ENCODE results near the gene HCST. TPM values are rescaled to one million over a fixed set of nuclear protein-coding genes. Genes with fewer than 3 reads are reported as not detected.

Gene HCST
- 1 to 10 TPM; 1.3 to 1.5 TPM for total RNA-seq
- not detected for polyA plus RNA-seq (2013, experiment 1 of 2)
- polyA plus RNA-seq (2013, experiment 2 of 2) = not detected
- long read RNA-seq, experiment 1, partial matches to known transcripts = 1 of 1 reads
- long read RNA-seq, experiment 1, other reads (novel, unspliced or antisense) = 0 of 1 reads
- long read RNA-seq, experiment 2, partial matches to known transcripts = 0 of 1 reads
- long read RNA-seq, experiment 2, other reads (novel, unspliced or antisense) = 1 of 1 reads
- long read RNA-seq, experiment 3 = 0 reads
- long read RNA-seq, experiment 4 = 0 reads

GRCh38 chr19:35901854-35902661, at the start of gene HCST:
Gene HCST (plus strand): TSS chr19:35902529. CDS start chr19:35902594, 65 bp downstream.
- no peak within 1 kb of the TSS for H3K9ac ChIP-seq (ENCODE audit: extremely low read depth, low read length, poor library complexity, severe bottlenecking)

GRCh38 chr19:35853038-35853756, 49.1 kb upstream of the HCST start:
- DNase-seq = no peak
- peaks cover 77% of the 10 kb centered on the region for H3K27me3 ChIP-seq (ENCODE audit: control insufficient read depth, insufficient read depth, low read length, poor library complexity, severe bottlenecking)
- WGBS, 2 experiments (ENCODE audit: insufficient coverage in 1 of 2, insufficient read length in 1 of 2) = 60 to 87% methylated on average over 2 to 8 of the region's 8 CpGs
- Mint-ChIP-seq H3K4me3 (no peak overlapping the region), H3K9me3 (no peaks in the 10 kb centered on the region), H3K36me3 (ENCODE audit: low read depth) (no peaks in the 10 kb centered on the region), H3K27ac (no peak overlapping the region), H3K4me1 (peaks cover 3% of the 10 kb centered on the region), H3K27me3 (ENCODE audit: insufficient read depth) (peaks cover 77% of the 10 kb centered on the region)
- no peak overlapping the region for H3K4me3 ChIP-seq (ENCODE audit: low read length)
- H3K9me3 ChIP-seq (ENCODE audit: control insufficient read depth, low read length) = no peaks in the 10 kb centered on the region
- H3K9ac ChIP-seq (ENCODE audit: extremely low read depth, low read length, poor library complexity, severe bottlenecking) = no peak overlapping the region
- H3K4me1 ChIP-seq (ENCODE audit: control insufficient read depth, insufficient read depth, low read length) = peaks cover 6% of the 10 kb centered on the region
- no peak for TF ChIP-seq CTCF (conservative IDR thresholded peaks at IDR 0.05)
- no peak overlapping the region for H3K27ac ChIP-seq (ENCODE audit: low read depth, low read length)
- no peaks in the 10 kb centered on the region for H3K36me3 ChIP-seq (ENCODE audit: control insufficient read depth, insufficient read depth, low read length)

More at GRCh38 chr19:35901854-35902661, at the start of gene HCST:
- WGBS, 2 experiments (ENCODE audit: insufficient coverage in 1 of 2, insufficient read length in 1 of 2) = 65 to 78% methylated on average over 3 to 6 of the region's 6 CpGs
- Histone ChIP-seq H3K36me3 (ENCODE audit: control insufficient read depth, insufficient read depth, low read length) (peaks cover 14% of the 10 kb centered on the region), H3K4me1 (ENCODE audit: control insufficient read depth, insufficient read depth, low read length) (peaks cover 3% of the 10 kb centered on the region), H3K27me3 (ENCODE audit: control insufficient read depth, insufficient read depth, low read length, poor library complexity, severe bottlenecking) (no peaks in the 10 kb centered on the region), H3K27ac (ENCODE audit: low read depth, low read length) (no peak within 1 kb of the TSS), H3K4me3 (ENCODE audit: low read length) (peak within 1 kb of the TSS; percentile 60), H3K9me3 (ENCODE audit: control insufficient read depth, low read length) (no peaks in the 10 kb centered on the region)
- Mint-ChIP-seq H3K27me3 (ENCODE audit: insufficient read depth) (peaks cover 14% of the 10 kb centered on the region), H3K4me3 (peak within 1 kb of the TSS; percentile 68), H3K9me3 (no peaks in the 10 kb centered on the region), H3K27ac (peak within 1 kb of the TSS; percentile 71), H3K36me3 (ENCODE audit: low read depth) (peaks cover 10% of the 10 kb centered on the region), H3K4me1 (peaks cover 19% of the 10 kb centered on the region)
- TF ChIP-seq CTCF (conservative IDR thresholded peaks at IDR 0.05) = no peak
- DNase-seq = no peak

- Mint-ChIP-seq H3K9me3 (no peaks in the 10 kb centered on the region), H3K27me3 (ENCODE audit: insufficient read depth) (peaks cover 84% of the 10 kb centered on the region), H3K4me1 (peaks cover 11% of the 10 kb centered on the region), H3K27ac (no peak within 1 kb of the TSS), H3K4me3 (peak within 1 kb of the TSS; percentile 55), H3K36me3 (ENCODE audit: low read depth) (no peaks in the 10 kb centered on the region)
- H3K36me3 ChIP-seq (ENCODE audit: control insufficient read depth, insufficient read depth, low read length) = no peaks in the 10 kb centered on the region
- H3K4me1 ChIP-seq (ENCODE audit: control insufficient read depth, insufficient read depth, low read length) = peaks cover 6% of the 10 kb centered on the region
- no peaks in the 10 kb centered on the region for H3K9me3 ChIP-seq (ENCODE audit: control insufficient read depth, low read length)
- peak within 1 kb of the TSS; percentile 75 for H3K4me3 ChIP-seq (ENCODE audit: low read length)
- WGBS, 2 experiments (ENCODE audit: insufficient coverage in 1 of 2, insufficient read length in 1 of 2) = 3% methylated on average over 10 to 42 of the region's 42 CpGs
- no peak for TF ChIP-seq CTCF (conservative IDR thresholded peaks at IDR 0.05)
- DNase-seq = peak; percentile 84
- peaks cover 88% of the 10 kb centered on the region for H3K27me3 ChIP-seq (ENCODE audit: control insufficient read depth, insufficient read depth, low read length, poor library complexity, severe bottlenecking)
- H3K9ac ChIP-seq (ENCODE audit: extremely low read depth, low read length, poor library complexity, severe bottlenecking) = peak within 1 kb of the TSS; percentile 3
- peak within 1 kb of the TSS; percentile 97 for H3K27ac ChIP-seq (ENCODE audit: low read depth, low read length)
These were observed 45.7 kb upstream of the HCST start, which contains the start of gene KIRREL2 for GRCh38 chr19:35856546-35857149. Gene KIRREL2 (plus strand): TSS chr19:35856911. CDS start chr19:35857120, 209 bp downstream.
